Hepatocyte (in vitro differentiated cells): Measurements from ENCODE around the gene RALGDS.

Experiments
- EZH2 ChIP-seq: fragments of 200-600 bp; sonication (generic); IDR thresholded peaks from 2 replicates; pipeline ENCODE4 v1.6.1; 2016; ENCODE audit warnings: antibody characterized with exemption, mild to moderate bottlenecking, borderline replicate concordance
- EZH2phosphoT487 ChIP-seq: fragments of 200-600 bp; sonication (generic); IDR thresholded peaks from one replicate; pipeline ENCODE4 v1.6.1; 2018; ENCODE audit warnings: antibody characterized with exemption, mild to moderate bottlenecking, low read depth, moderate library complexity; ENCODE audit not compliant: unreplicated experiment, severe bottlenecking
- TF ChIP-seq, protein P1 (sequence below): fragments of 200-600 bp; sonication (generic); IDR thresholded peaks from 2 replicates; pipeline ENCODE4 v1.5.1; 2016; ENCODE audit warnings: antibody characterized with exemption, mild to moderate bottlenecking; ENCODE audit not compliant: poor library complexity

DNA sequence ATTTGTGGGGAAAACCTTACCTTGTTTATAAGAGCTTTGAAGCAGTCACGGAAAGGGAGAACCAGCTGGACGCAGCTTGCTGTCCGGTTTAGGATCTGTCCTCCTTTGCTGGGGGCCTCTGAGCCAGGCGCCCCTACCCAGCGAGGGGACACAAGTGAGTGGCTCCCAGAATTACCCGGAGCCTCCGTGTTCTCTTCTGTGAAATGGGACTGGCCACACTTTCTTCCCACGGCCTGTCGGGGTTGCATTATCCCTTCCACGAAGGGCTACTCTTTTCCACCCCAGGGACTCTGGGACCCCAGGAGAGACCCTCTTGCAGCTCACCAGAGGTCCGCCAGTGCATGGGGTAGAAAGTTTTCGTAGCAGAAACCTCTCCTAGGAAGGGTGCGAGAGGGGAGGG lies 43.2 kb upstream of the RALGDS start:
- TF ChIP-seq, protein P1, sequence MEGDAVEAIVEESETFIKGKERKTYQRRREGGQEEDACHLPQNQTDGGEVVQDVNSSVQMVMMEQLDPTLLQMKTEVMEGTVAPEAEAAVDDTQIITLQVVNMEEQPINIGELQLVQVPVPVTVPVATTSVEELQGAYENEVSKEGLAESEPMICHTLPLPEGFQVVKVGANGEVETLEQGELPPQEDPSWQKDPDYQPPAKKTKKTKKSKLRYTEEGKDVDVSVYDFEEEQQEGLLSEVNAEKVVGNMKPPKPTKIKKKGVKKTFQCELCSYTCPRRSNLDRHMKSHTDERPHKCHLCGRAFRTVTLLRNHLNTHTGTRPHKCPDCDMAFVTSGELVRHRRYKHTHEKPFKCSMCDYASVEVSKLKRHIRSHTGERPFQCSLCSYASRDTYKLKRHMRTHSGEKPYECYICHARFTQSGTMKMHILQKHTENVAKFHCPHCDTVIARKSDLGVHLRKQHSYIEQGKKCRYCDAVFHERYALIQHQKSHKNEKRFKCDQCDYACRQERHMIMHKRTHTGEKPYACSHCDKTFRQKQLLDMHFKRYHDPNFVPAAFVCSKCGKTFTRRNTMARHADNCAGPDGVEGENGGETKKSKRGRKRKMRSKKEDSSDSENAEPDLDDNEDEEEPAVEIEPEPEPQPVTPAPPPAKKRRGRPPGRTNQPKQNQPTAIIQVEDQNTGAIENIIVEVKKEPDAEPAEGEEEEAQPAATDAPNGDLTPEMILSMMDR: no peak
- TF ChIP-seq EZH2phosphoT487: no peak
- TF ChIP-seq EZH2: no peak
